ENCODE measurements around the gene PDE11A. TPM values are rescaled to one million over a fixed set of nuclear protein-coding genes. Genes with fewer than 3 reads are reported as not detected.
"Not testable (repeated sequence)": the region's sequence is repeated elsewhere in the genome, so short reads cannot be mapped to it uniquely, and the experiment has no call there.

PDE11A gene
- total RNA-seq, 2 donors from 2014 or later = 1.5 to 1.9 TPM

GRCh38 chr2:178084273-178084672 is 11.7 kb upstream of the PDE11A start:
- Mint-ChIP-seq H3K4me1 (no peaks in the 10 kb centered on the region), H3K9me3 (peaks cover 9% of the 10 kb centered on the region), H3K27ac (no peak overlapping the region), H3K27me3 (ENCODE audit: insufficient read depth) (peaks cover 6% of the 10 kb centered on the region), H3K4me3 (no peak overlapping the region), H3K36me3 (ENCODE audit: low read depth) (no peaks in the 10 kb centered on the region)
- Histone ChIP-seq H3K27me3 (ENCODE audit: control insufficient read depth, insufficient read depth, low read length, poor library complexity, severe bottlenecking) (no peaks in the 10 kb centered on the region), H3K27ac (ENCODE audit: low read depth, low read length) (no peak overlapping the region), H3K9me3 (ENCODE audit: control insufficient read depth, low read length) (peaks cover 15% of the 10 kb centered on the region), H3K36me3 (ENCODE audit: control insufficient read depth, insufficient read depth, low read length) (no peaks in the 10 kb centered on the region), H3K9ac (ENCODE audit: extremely low read depth, low read length, poor library complexity, severe bottlenecking) (no peak overlapping the region), H3K4me1 (ENCODE audit: control insufficient read depth, insufficient read depth, low read length) (no peaks in the 10 kb centered on the region), H3K4me3 (ENCODE audit: low read length) (no peak overlapping the region)
- DNase-seq = no peak
- WGBS, 2 experiments (ENCODE audit: insufficient coverage in 1 of 2, insufficient read length in 1 of 2) = 90 to 95% methylated on average over 3 of the region's 3 CpGs
- TF ChIP-seq CTCF (conservative IDR thresholded peaks at IDR 0.05) = no peak

- Histone ChIP-seq H3K27ac (ENCODE audit: low read depth, low read length) (no peak overlapping the region), H3K4me3 (ENCODE audit: low read length) (no peak overlapping the region), H3K36me3 (ENCODE audit: control insufficient read depth, insufficient read depth, low read length) (no peaks in the 10 kb centered on the region), H3K9ac (ENCODE audit: extremely low read depth, low read length, poor library complexity, severe bottlenecking) (no peak overlapping the region), H3K4me1 (ENCODE audit: control insufficient read depth, insufficient read depth, low read length) (no peaks in the 10 kb centered on the region), H3K9me3 (ENCODE audit: control insufficient read depth, low read length) (peaks cover 10% of the 10 kb centered on the region), H3K27me3 (ENCODE audit: control insufficient read depth, insufficient read depth, low read length, poor library complexity, severe bottlenecking) (no peaks in the 10 kb centered on the region)
- Mint-ChIP-seq H3K36me3 (ENCODE audit: low read depth) (no peaks in the 10 kb centered on the region), H3K27ac (no peak overlapping the region), H3K27me3 (ENCODE audit: insufficient read depth) (peaks cover 8% of the 10 kb centered on the region), H3K4me1 (no peaks in the 10 kb centered on the region), H3K4me3 (no peak overlapping the region), H3K9me3 (peaks cover 11% of the 10 kb centered on the region)
- no peak for DNase-seq
- 90 to 100% methylated on average over 3 of the region's 3 CpGs for WGBS, 2 experiments (ENCODE audit: insufficient coverage in 1 of 2, insufficient read length in 1 of 2)
- no peak for TF ChIP-seq CTCF (conservative IDR thresholded peaks at IDR 0.05)
These were observed 9.9 kb upstream of the PDE11A start for GRCh38 chr2:178082408-178083045.

- peaks cover 10% of the 10 kb centered on the region for H3K9me3 ChIP-seq (ENCODE audit: control insufficient read depth, low read length)
- H3K36me3 Mint-ChIP-seq (ENCODE audit: low read depth); H3K4me3 ChIP-seq (ENCODE audit: low read length); H3K9ac ChIP-seq (ENCODE audit: extremely low read depth, low read length, poor library complexity, severe bottlenecking); H3K4me1 Mint-ChIP-seq; H3K4me3 Mint-ChIP-seq; H3K27me3 ChIP-seq (ENCODE audit: control insufficient read depth, insufficient read depth, low read length, poor library complexity, severe bottlenecking); DNase-seq; H3K36me3 ChIP-seq (ENCODE audit: control insufficient read depth, insufficient read depth, low read length); H3K4me1 ChIP-seq (ENCODE audit: control insufficient read depth, insufficient read depth, low read length); H3K27ac Mint-ChIP-seq; H3K27ac ChIP-seq (ENCODE audit: low read depth, low read length): not testable (repeated sequence)
- peaks cover 25% of the 10 kb centered on the region for H3K27me3 Mint-ChIP-seq (ENCODE audit: insufficient read depth)
- WGBS, 2 experiments (ENCODE audit: insufficient coverage in 1 of 2, insufficient read length in 1 of 2) = 50 to 72% methylated on average over 1 to 3 of the region's 3 CpGs
- peaks cover 11% of the 10 kb centered on the region for H3K9me3 Mint-ChIP-seq
These were observed 6.7 kb upstream of the PDE11A start for GRCh38 chr2:178079279-178079678.

GRCh38 chr2:178076130-178076529 is 3.6 kb upstream of the PDE11A start:
- Histone ChIP-seq H3K27me3 (ENCODE audit: control insufficient read depth, insufficient read depth, low read length, poor library complexity, severe bottlenecking) (peaks cover 32% of the 10 kb centered on the region), H3K9me3 (ENCODE audit: control insufficient read depth, low read length) (peaks cover 10% of the 10 kb centered on the region), H3K36me3 (ENCODE audit: control insufficient read depth, insufficient read depth, low read length) (no peaks in the 10 kb centered on the region), H3K27ac (ENCODE audit: low read depth, low read length) (no peak overlapping the region), H3K9ac (ENCODE audit: extremely low read depth, low read length, poor library complexity, severe bottlenecking) (no peak overlapping the region), H3K4me3 (ENCODE audit: low read length) (no peak overlapping the region), H3K4me1 (ENCODE audit: control insufficient read depth, insufficient read depth, low read length) (no peaks in the 10 kb centered on the region)
- TF ChIP-seq CTCF (conservative IDR thresholded peaks at IDR 0.05) = no peak
- Mint-ChIP-seq H3K4me3 (no peak overlapping the region), H3K36me3 (ENCODE audit: low read depth) (no peaks in the 10 kb centered on the region), H3K27me3 (ENCODE audit: insufficient read depth) (peaks cover 53% of the 10 kb centered on the region), H3K9me3 (peaks cover 11% of the 10 kb centered on the region), H3K4me1 (peaks cover 13% of the 10 kb centered on the region), H3K27ac (no peak overlapping the region)
- no peak for DNase-seq
